Measurements from ENCODE around the gene FRAT1. TPM values are rescaled to one million over a fixed set of nuclear protein-coding genes. Genes with fewer than 3 reads are reported as not detected.

FRAT1 gene
- total and polyA plus RNA-seq, 2 of the 8 experiments (the other 6 are each of a cell fraction or from before 2014, with no cell fraction given): 1.9 to 5.2 TPM

- no peaks in the 10 kb centered on the region for H3K27me3 ChIP-seq (replicated peaks in 1 of 4; ENCODE audit: control insufficient read depth in 3 of 4, extremely low read depth in 1 of 4, insufficient read depth in 3 of 4, low read length in 3 of 4)
- no peak overlapping the region for H2AK5ac ChIP-seq (ENCODE audit: low read depth, low read length)
- no peak overlapping the region for H2AFZ ChIP-seq (ENCODE audit: low read length)
- DNase-seq (ENCODE audit: low read depth in 1 of 2, low spot score in 2 of 2) (no peak), FAIRE-seq (no peak)
- no peak overlapping the region for H2BK5ac ChIP-seq (ENCODE audit: low read depth, low read length)
- no peaks in the 10 kb centered on the region for H3K79me1 ChIP-seq (ENCODE audit: low read depth, low read length)
- H4K5ac ChIP-seq (ENCODE audit: insufficient read length, low read depth, low read length): no peak overlapping the region
- no peak overlapping the region for H2BK20ac ChIP-seq (ENCODE audit: low read length)
- no peak overlapping the region for H2BK120ac ChIP-seq (replicated peaks; ENCODE audit: low read depth, low read length)
- H2BK15ac ChIP-seq (ENCODE audit: low read length): no peak overlapping the region
- H3K79me2 ChIP-seq (ENCODE audit: control insufficient read depth in 1 of 2, insufficient read depth in 2 of 2, low read length in 2 of 2): no peaks in the 10 kb centered on the region
- H3K18ac ChIP-seq (ENCODE audit: extremely low read depth, low read length): no peak overlapping the region
- H3K14ac ChIP-seq (ENCODE audit: insufficient read length): no peak overlapping the region
- no peak overlapping the region for H3K4me3 ChIP-seq (ENCODE audit: extremely low read depth in 1 of 4, insufficient read depth in 2 of 4, low read depth in 3 of 4, low read length in 4 of 4)
- no peak overlapping the region for H4K8ac ChIP-seq (ENCODE audit: extremely low read depth, insufficient read depth, low read length)
- H3K4ac ChIP-seq (replicated peaks; ENCODE audit: insufficient read length, low read depth, low read length): no peak overlapping the region
- no peaks in the 10 kb centered on the region for H3K23me2 ChIP-seq (ENCODE audit: low read depth, low read length)
- no peaks in the 10 kb centered on the region for H3K4me1 ChIP-seq (replicated peaks in 1 of 4; ENCODE audit: control insufficient read depth in 3 of 4, insufficient read depth in 4 of 4, low read length in 3 of 4)
- no peak overlapping the region for H3K4me2 ChIP-seq (ENCODE audit: insufficient read depth in 1 of 2, low read depth in 2 of 2, low read length in 2 of 2)
- no peak overlapping the region for H4K91ac ChIP-seq (replicated peaks; ENCODE audit: insufficient read length, low read length)
- H3K9ac ChIP-seq (replicated peaks in 1 of 4; ENCODE audit: extremely low read depth in 1 of 4, low read depth in 3 of 4, low read length in 3 of 4): no peak overlapping the region
- no peaks in the 10 kb centered on the region for H3K9me3 ChIP-seq (ENCODE audit: insufficient read depth in 2 of 2, low read depth in 1 of 2, low read length in 1 of 2)
- POLR2A ChIA-PET (ENCODE audit: partially characterized antibody): interaction anchor here (1.2 kb wide), 1 partner anchor 32 kb away, joined by 3 read pairs; no protein-coding TSS in a partner anchor
- H3K36me3 ChIP-seq (ENCODE audit: control insufficient read depth in 2 of 4, insufficient read depth in 4 of 4, low read length in 3 of 4): no peaks in the 10 kb centered on the region
- no peak overlapping the region for H3K23ac ChIP-seq (ENCODE audit: insufficient read length)
- CTCF ChIA-PET (ENCODE audit: partially characterized antibody): interaction anchor here (0.6 kb wide), 1 partner anchor 10 kb away, joined by 3 read pairs; no protein-coding TSS in a partner anchor
- WGBS, 2 experiments (ENCODE audit: extremely low coverage in 1 of 2, insufficient coverage in 1 of 2, insufficient read length in 1 of 2, insufficient replicate concordance in 2 of 2, low coverage in 1 of 2, low lambda C conversion rate in 2 of 2, missing lambda C conversion rate in 1 of 2): 98% methylated on average over 3 of the region's 3 CpGs; no CpG with 5 or more reads in 1 of the 2 experiments
- H3K56ac ChIP-seq (replicated peaks; ENCODE audit: insufficient read length, low read depth, low read length): no peak overlapping the region
- H3K27ac ChIP-seq (ENCODE audit: low read depth, low read length): no peak overlapping the region
- H2BK12ac ChIP-seq (ENCODE audit: low read depth, low read length): no peak overlapping the region
- H4K20me1 ChIP-seq (replicated peaks in 1 of 2; ENCODE audit: control insufficient read depth in 1 of 2, insufficient read depth in 2 of 2, low read length in 2 of 2): no peaks in the 10 kb centered on the region
- TF ChIP-seq HDAC6 (IDR thresholded peaks at IDR 0.05; ENCODE audit: low read depth, low read length) (no peak), KDM4A (IDR thresholded peaks at IDR 0.05; ENCODE audit: low read depth, low read length, severe bottlenecking) (no peak), SAP30 (IDR thresholded peaks at IDR 0.05; ENCODE audit: insufficient read depth, insufficient replicate concordance, low read length) (no peak)
Measured at GRCh38 chr10:97300980-97301379, 18.1 kb upstream of the FRAT1 start.

Data from H1 (cell line).